HCT116 (cell line): ENCODE data around the gene HOXD13. TPM values are rescaled to one million over a fixed set of nuclear protein-coding genes. Genes with fewer than 3 reads are reported as not detected.

Experiments
- ATAC-seq: fragments of 200-7000 bp; cut with Tn5 transposase; 2 replicates; pipeline ENCODE4 v1.9.1; 2020; ENCODE audit warnings: mild to moderate bottlenecking, moderate library complexity
- BruUV-seq: library from RNA; stranded (reverse); fragments of 400-500 nt; replicated peaks from 2 replicates; lab custom pipeline; 2021; lab: Mats Ljungman, UMichigan
- CTCF ChIA-PET: fragments of 300-600 bp; sonication (Branson Sonifier 250); formaldehyde crosslinking; loops from one replicate; lab custom pipeline; 2021; ENCODE audit warnings: antibody characterized with exemption; lab: Charles Lee
- POLR2A ChIA-PET: fragments of 300-600, 350-600 bp; sonication (Branson Sonifier 250); formaldehyde crosslinking; loops from one replicate; lab custom pipeline; 2021; ENCODE audit warnings: antibody characterized with exemption; lab: Charles Lee
- RAD21 ChIA-PET, 2 experiments: fragments of 300-600 bp; sonication (Branson Sonifier 250); formaldehyde crosslinking; loops; one replicate each; lab custom pipeline; 2023; ENCODE audit warnings: low total read pairs in 2 of 2; ENCODE audit not compliant: uncharacterized antibody in 2 of 2, unreplicated experiment in 2 of 2, low non-redundant PET in 1 of 2; lab: Charles Lee
- DNase-seq: peaks from one replicate; pipeline ENCODE4 v3.0.0-alpha.2; 2010; ENCODE audit warnings: low read depth, low spot score
- H2AFZ ChIP-seq: fragments of 200-600 bp; shearing (Covaris generic), sonication (generic); 2 replicates; pipeline ENCODE4 v1.6.1; 2017; ENCODE audit warnings: low read depth, mixed run types, mixed read lengths, antibody characterized with exemption, low read length; ENCODE audit not compliant: poor library complexity, severe bottlenecking
- H3K27ac ChIP-seq: 2 replicates; pipeline ENCODE4 v1.5.1; 2012; ENCODE audit warnings: low read depth, low read length
- H3K27me3 ChIP-seq: fragments of 200-600 bp; sonication (generic); 2 replicates; pipeline ENCODE4 v1.6.1; 2016; ENCODE audit warnings: mixed run types, low read length, mixed read lengths; ENCODE audit not compliant: insufficient read depth
- H3K36me3 ChIP-seq, 2 experiments: fragments of 200-500 bp in 1 of 2; fragments of 200-600 bp in 1 of 2; sonication (Bioruptor generic) in 1 of 2; sonication (generic) in 1 of 2; 2 replicates each; pipeline versions ENCODE4 v1.5.1 to v1.6.1; 2014 to 2016; ENCODE audit warnings: low read length in 2 of 2, inconsistent platforms in 1 of 2, mixed read lengths in 1 of 2, mixed run types in 1 of 2; ENCODE audit not compliant: insufficient read depth in 2 of 2, control insufficient read depth in 1 of 2
- H3K4me1 ChIP-seq, 2 experiments: fragments of 200-600 bp in 1 of 2; sonication (generic) in 1 of 2; 2 replicates each; pipeline versions ENCODE4 v1.5.1 to v1.6.1; 2012 to 2017; ENCODE audit warnings: low read length in 2 of 2, inconsistent platforms in 1 of 2, mild to moderate bottlenecking in 1 of 2, mixed read lengths in 1 of 2, mixed run types in 1 of 2, moderate library complexity in 1 of 2; ENCODE audit not compliant: insufficient read depth in 2 of 2, control insufficient read depth in 1 of 2
- H3K4me2 ChIP-seq: fragments of 200-600 bp; sonication (generic); 2 replicates; pipeline ENCODE4 v1.6.1; 2017; ENCODE audit warnings: mixed run types, low read length, mixed read lengths
- H3K4me3 ChIP-seq, 2 experiments: fragments of 200-600 bp in 1 of 2; sonication (generic) in 1 of 2; replicated peaks in 1 of 2; 2 replicates each; pipeline ENCODE4 v1.5.1; 2011 to 2016; ENCODE audit warnings: low read length in 2 of 2, control low read depth in 1 of 2, low read depth in 1 of 2, mild to moderate bottlenecking in 1 of 2, mixed read lengths in 1 of 2, mixed run types in 1 of 2
- H3K79me2 ChIP-seq: fragments of 200-600 bp; sonication (generic); 2 replicates; pipeline ENCODE4 v1.6.1; 2017; ENCODE audit warnings: mild to moderate bottlenecking, mixed run types, low read length, moderate library complexity, mixed read lengths; ENCODE audit not compliant: insufficient read depth
- H3K9ac ChIP-seq: fragments of 200-600 bp; sonication (generic); 2 replicates; pipeline ENCODE4 v1.6.1; 2016; ENCODE audit warnings: low read length, mixed read lengths
- H3K9me2 ChIP-seq: fragments of 200-600 bp; sonication (generic), shearing (Covaris generic); 2 replicates; pipeline ENCODE4 v1.6.1; 2017; ENCODE audit warnings: mixed run types, mild to moderate bottlenecking, moderate library complexity; ENCODE audit not compliant: insufficient read depth
- H3K9me3 ChIP-seq, 2 experiments: fragments of 200-500 bp in 1 of 2; fragments of 200-600 bp in 1 of 2; sonication (Bioruptor generic) in 1 of 2; sonication (generic) in 1 of 2; 2 replicates each; pipeline ENCODE4 v1.6.1; 2014 to 2017; ENCODE audit warnings: low read length in 2 of 2, mixed read lengths in 2 of 2, inconsistent platforms in 1 of 2, low read depth in 1 of 2, mild to moderate bottlenecking in 1 of 2, mixed run types in 1 of 2, moderate library complexity in 1 of 2; ENCODE audit not compliant: control insufficient read depth in 1 of 2, insufficient read depth in 1 of 2
- H4K20me1 ChIP-seq: fragments of 200-600 bp; sonication (generic), shearing (Covaris generic); 2 replicates; pipeline ENCODE4 v1.6.1; 2017; ENCODE audit warnings: mixed run types, mild to moderate bottlenecking, moderate library complexity; ENCODE audit not compliant: insufficient read depth
- ATF3 ChIP-seq: IDR thresholded peaks from 2 replicates; pipeline ENCODE4 v1.6.1; 2012
- EGR1 ChIP-seq: IDR thresholded peaks from 2 replicates; pipeline ENCODE4 v1.6.1; 2012; ENCODE audit warnings: low read depth
- ELF1 ChIP-seq: IDR thresholded peaks from 2 replicates; pipeline ENCODE4 v1.6.1; 2012; ENCODE audit warnings: low read depth, borderline replicate concordance
- EZH2phosphoT487 ChIP-seq: fragments of 200-600 bp; IDR thresholded peaks from 2 replicates; pipeline ENCODE4 v1.6.1; 2018; ENCODE audit warnings: antibody characterized with exemption, borderline replicate concordance
- JUND ChIP-seq: IDR thresholded peaks from 2 replicates; pipeline ENCODE4 v1.6.1; 2012
- MAX ChIP-seq: IDR thresholded peaks from 2 replicates; pipeline ENCODE4 v1.6.1; 2012
- REST ChIP-seq: IDR thresholded peaks from 2 replicates; pipeline ENCODE4 v1.6.1; 2012; ENCODE audit warnings: low read depth
- SP1 ChIP-seq: IDR thresholded peaks from 2 replicates; pipeline ENCODE4 v1.6.1; 2012; ENCODE audit warnings: low read depth
- YY1 ChIP-seq: IDR thresholded peaks from 2 replicates; pipeline ENCODE4 v1.6.1; 2011; ENCODE audit warnings: low read length, low read depth, moderate library complexity, mild to moderate bottlenecking; ENCODE audit not compliant: insufficient replicate concordance; ENCODE audit errors: extremely low read depth
- ZBTB33 ChIP-seq: IDR thresholded peaks from 2 replicates; pipeline ENCODE4 v1.6.1; 2011; ENCODE audit warnings: mild to moderate bottlenecking, low read length, moderate library complexity; ENCODE audit not compliant: insufficient replicate concordance; ENCODE audit errors: extremely low read depth
- ZFX ChIP-seq: fragments of 450-650 bp; IDR thresholded peaks from 2 replicates; pipeline ENCODE4 v1.6.1; 2017
- intact Hi-C: fragments of 100-400 bp; cut with micrococcal nuclease; formaldehyde crosslinking; loops from 2 replicates; pipeline ENCODE4 v1.10.0; 2022
- total RNA-seq: library from RNA; stranded (reverse); gene quantifications from one replicate; pipeline ENCODE4 v1.2.1, GENCODE V29; 2021; ENCODE audit not compliant: unreplicated experiment

Gene HOXD13
- total RNA-seq, 1 experiment from 2014 or later, result not detected

DNA sequence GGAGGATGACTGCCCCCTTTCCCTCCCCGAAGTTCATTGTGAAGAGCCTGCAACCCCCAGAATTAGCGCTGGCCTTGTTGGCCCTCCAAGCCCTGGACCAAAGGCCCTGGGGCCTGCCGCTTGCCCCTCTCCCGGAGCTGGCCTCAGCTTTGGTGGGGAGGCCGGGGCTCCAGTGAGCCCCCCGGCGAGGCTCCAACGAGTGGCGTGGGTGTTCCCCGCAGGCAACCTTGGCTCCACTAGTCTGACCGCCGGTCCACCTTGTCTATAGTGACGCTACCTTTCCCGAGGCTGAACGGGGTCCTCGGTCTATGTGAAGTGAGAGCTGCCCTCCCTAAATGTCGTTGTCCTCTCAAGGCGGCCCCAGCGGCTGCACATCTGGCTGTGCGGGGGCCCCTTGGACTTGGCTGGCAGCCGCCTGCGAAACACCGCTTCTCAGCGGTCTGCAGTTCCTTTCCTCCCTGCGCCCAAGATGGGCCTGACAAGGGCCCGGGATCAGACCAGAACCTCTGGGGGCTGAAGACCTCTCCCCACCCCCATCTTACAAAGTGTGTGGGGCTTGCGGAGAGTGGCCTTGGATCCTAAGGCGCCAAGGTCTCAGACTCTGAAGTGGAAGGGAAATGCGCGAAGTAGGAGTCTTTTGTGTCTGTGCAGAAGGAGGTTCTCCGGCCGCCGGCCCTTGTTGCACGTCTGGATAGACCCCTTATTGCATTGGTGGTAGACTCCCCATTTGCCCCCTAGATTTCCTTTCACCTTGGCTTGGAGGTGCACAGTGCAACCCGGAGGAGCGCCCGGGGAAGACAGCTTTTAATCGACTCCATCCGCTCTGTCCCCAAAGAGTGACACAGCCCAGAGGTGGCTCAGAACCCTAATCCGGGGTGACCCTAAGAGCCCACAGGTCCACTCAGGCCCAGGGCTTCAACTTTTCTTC is 20.1 kb downstream of the HOXD13 start:
- no peak overlapping the region for H3K9ac ChIP-seq
- ATAC-seq (no peak), DNase-seq (no peak)
- H3K79me2 ChIP-seq, result no peaks in the 10 kb centered on the region
- no peak overlapping the region for H3K27ac ChIP-seq
- peaks cover 0 to 7% of the 10 kb centered on the region in 2 experiments; a peak in 1 of 4 replicates for H3K4me1 ChIP-seq
- no peaks in the 10 kb centered on the region for H3K9me2 ChIP-seq
- H3K27me3 ChIP-seq, result no peaks in the 10 kb centered on the region
- ChIA-PET CTCF (no interaction called here), POLR2A (no interaction called here), RAD21 (no interaction called here)
- H4K20me1 ChIP-seq, result no peaks in the 10 kb centered on the region
- BruUV-seq, result no TSS peak
- TF ChIP-seq SP1 (no peak), ATF3 (no peak), ELF1 (no peak), MAX (no peak), REST (no peak), ZBTB33 (no peak), ZFX (no peak), EZH2phosphoT487 (no peak), EGR1 (no peak), JUND (no peak), YY1 (no peak)
- no peaks in the 10 kb centered on the region for H3K36me3 ChIP-seq
- H3K4me3 ChIP-seq, result no peak overlapping the region
- no peaks in the 10 kb centered on the region for H3K9me3 ChIP-seq
- H2AFZ ChIP-seq, result no peak overlapping the region
- intact Hi-C loops, result no loop called here
- no peak overlapping the region for H3K4me2 ChIP-seq
